HG03108 (cell line): ENCODE measurements around the gene IL1B.

Source experiments
- ATAC-seq: cut with Tn5 transposase; IDR thresholded peaks from one replicate; pipeline ENCODE4 v1.9.1; 2021; ENCODE audit warnings: moderate library complexity; ENCODE audit not compliant: unreplicated experiment

Gene IL1B

GRCh38 chr2:112787294-112787693, 49.3 kb downstream of the IL1B start:
- ATAC-seq, result no peak

- ATAC-seq, result no peak
These were observed 52.1 kb downstream of the IL1B start, which contains the start of gene IL1A for GRCh38 chr2:112784199-112785189. IL1A (minus strand) TSS chr2:112784493; CDS start chr2:112783770, 723 bp downstream.

DNA sequence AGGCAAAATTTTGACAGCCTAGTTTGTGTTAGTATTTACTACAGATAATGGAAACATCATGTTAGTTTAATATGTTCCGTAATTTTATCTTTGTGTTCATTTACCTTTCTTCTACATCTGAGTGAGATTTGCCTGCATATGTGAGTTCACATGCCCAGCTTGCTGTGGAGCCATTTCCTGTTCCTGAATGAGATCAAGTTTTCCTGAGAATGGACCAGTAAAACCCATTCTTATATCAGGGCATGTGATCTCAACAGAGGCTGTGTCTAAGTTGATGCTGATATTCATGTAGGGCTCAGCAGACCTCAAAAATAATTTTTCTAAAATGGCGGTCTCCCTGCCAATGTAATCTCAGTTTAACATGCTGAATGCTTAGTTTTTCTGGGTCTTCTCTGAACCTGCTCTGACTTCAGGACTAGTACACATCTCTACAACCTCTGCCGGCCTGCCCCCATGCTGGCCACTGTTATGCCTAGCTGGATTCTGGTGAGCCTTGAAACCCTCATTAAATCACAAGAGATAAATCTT, 53.3 kb downstream of the IL1B start:
- no peak for ATAC-seq

GRCh38 chr2:112782234-112782799, 54.3 kb downstream of the IL1B start:
- peak; percentile 90 for ATAC-seq
